AG09309 (cell line): Measurements from ENCODE around the gene NPBWR2.

Experiments used
- DNase-seq: peaks from one replicate; pipeline ENCODE4 v3.0.0-alpha.2; 2010; ENCODE audit warnings: low read depth
- H3K4me3 ChIP-seq: 2 replicates; pipeline ENCODE4 v1.5.1; 2011; ENCODE audit warnings: mild to moderate bottlenecking, low read depth, low read length, moderate library complexity; ENCODE audit not compliant: control insufficient read depth
- CTCF ChIP-seq: IDR thresholded peaks from 2 replicates; pipeline ENCODE4 v1.5.1; 2011; ENCODE audit warnings: mild to moderate bottlenecking, low read depth, low read length, inconsistent platforms; ENCODE audit not compliant: insufficient read depth, control insufficient read depth; ENCODE audit errors: missing control alignments

Gene NPBWR2

GRCh38 chr20:64100946-64101688, 6.2 kb downstream of the NPBWR2 start:
- no peak for TF ChIP-seq CTCF
- no peak for DNase-seq
- H3K4me3 ChIP-seq, result no peak overlapping the region

GRCh38 chr20:64100566-64100888, 6.8 kb downstream of the NPBWR2 start:
- TF ChIP-seq CTCF, result no peak
- H3K4me3 ChIP-seq, result no peak overlapping the region
- no peak for DNase-seq

- no peak for TF ChIP-seq CTCF
- no peak overlapping the region for H3K4me3 ChIP-seq
- DNase-seq, result no peak
Observed at GRCh38 chr20:64099880-64100565, 7.3 kb downstream of the NPBWR2 start.

GRCh38 chr20:64099086-64099786, 8.1 kb downstream of the NPBWR2 start:
- TF ChIP-seq CTCF, result no peak
- DNase-seq, result no peak
- H3K4me3 ChIP-seq, result no peak overlapping the region

- TF ChIP-seq CTCF, result no peak
- DNase-seq, result no peak
- H3K4me3 ChIP-seq, result no peak overlapping the region
Observed at GRCh38 chr20:64098471-64099013, 8.8 kb downstream of the NPBWR2 start.

- no peak overlapping the region for H3K4me3 ChIP-seq
- TF ChIP-seq CTCF, result no peak
- DNase-seq, result no peak
Observed at GRCh38 chr20:64096535-64096934, 10.8 kb downstream of the NPBWR2 start.
